Neural cell (in vitro differentiated cells): ENCODE measurements around the gene DGKZ. TPM values are rescaled to one million over a fixed set of nuclear protein-coding genes. Genes with fewer than 3 reads are reported as not detected.

Experiments
- H2AFZ ChIP-seq: fragments of 200-600, 300-800 bp; sonication (generic), shearing (Covaris generic); 2 replicates; pipeline ENCODE4 v1.6.0; 2014; ENCODE audit warnings: low read depth, mild to moderate bottlenecking, antibody characterized with exemption, low read length, moderate library complexity
- H3F3A ChIP-seq: fragments of 200-600 bp; shearing (Covaris generic); 2 replicates; pipeline ENCODE4 v1.6.1; 2016; ENCODE audit warnings: mild to moderate bottlenecking, moderate library complexity, mixed read lengths, antibody characterized with exemption, low read length; ENCODE audit not compliant: insufficient read depth, poor library complexity, severe bottlenecking
- H3K27ac ChIP-seq: fragments of 200-600, 300-800 bp; sonication (generic), shearing (Covaris generic); 2 replicates; pipeline ENCODE4 v1.5.1; 2014; ENCODE audit warnings: mild to moderate bottlenecking, low read length, moderate library complexity
- H3K27me3 ChIP-seq: fragments of 300-800, 200-600 bp; sonication (generic), shearing (Covaris generic); 2 replicates; pipeline ENCODE4 v1.6.0; 2014; ENCODE audit warnings: mild to moderate bottlenecking, low read depth, low read length, moderate library complexity; ENCODE audit not compliant: insufficient read depth
- H3K36me3 ChIP-seq: fragments of 300-800, 200-600 bp; sonication (generic), shearing (Covaris generic); 2 replicates; pipeline ENCODE4 v1.5.1; 2014; ENCODE audit warnings: mild to moderate bottlenecking, antibody characterized with exemption, low read length, moderate library complexity; ENCODE audit not compliant: insufficient read depth
- H3K4me2 ChIP-seq: fragments of 300-800, 200-600 bp; sonication (generic), shearing (Covaris generic); 2 replicates; pipeline ENCODE4 v1.6.0; 2014; ENCODE audit warnings: mild to moderate bottlenecking, low read length
- H3K4me3 ChIP-seq: fragments of 300-800, 200-600 bp; sonication (generic), shearing (Covaris generic); 2 replicates; pipeline ENCODE4 v1.5.1; 2014; ENCODE audit warnings: mild to moderate bottlenecking, low read length, moderate library complexity
- H3K79me2 ChIP-seq: fragments of 200-600 bp; shearing (Covaris generic); replicated peaks from 2 replicates; pipeline ENCODE4 v1.6.0; 2014; ENCODE audit warnings: mild to moderate bottlenecking, low read length, moderate library complexity; ENCODE audit not compliant: insufficient read depth
- H3K9ac ChIP-seq: fragments of 300-800, 200-600 bp; sonication (generic), shearing (Covaris generic); 2 replicates; pipeline ENCODE4 v1.6.1; 2016; ENCODE audit warnings: mild to moderate bottlenecking, low read length, mixed read lengths
- H3K9me2 ChIP-seq: fragments of 200-600 bp; shearing (Covaris generic); 2 replicates; pipeline ENCODE4 v1.6.1; 2016; ENCODE audit warnings: mild to moderate bottlenecking, low read length, mixed read lengths; ENCODE audit not compliant: insufficient read depth
- H3K9me3 ChIP-seq: fragments of 200-600, 300-800 bp; sonication (generic), shearing (Covaris generic); 2 replicates; pipeline ENCODE4 v1.6.1; 2016; ENCODE audit warnings: mild to moderate bottlenecking, mixed run types, low read length, moderate library complexity, mixed read lengths
- H4K20me1 ChIP-seq: fragments of 200-600 bp; shearing (Covaris generic); 2 replicates; pipeline ENCODE4 v1.6.1; 2016; ENCODE audit warnings: mild to moderate bottlenecking, mixed run types; ENCODE audit not compliant: insufficient read depth
- CTCF ChIP-seq: fragments of 450-650 bp; IDR thresholded peaks from 2 replicates; pipeline ENCODE4 v1.5.1; 2014; ENCODE audit warnings: antibody characterized with exemption, mild to moderate bottlenecking, moderate library complexity; ENCODE audit not compliant: poor library complexity, severe bottlenecking
- EP300 ChIP-seq: fragments of 450-650 bp; conservative IDR thresholded peaks from 2 replicates; pipeline ENCODE4 v1.6.1; 2014; ENCODE audit warnings: antibody characterized with exemption, mild to moderate bottlenecking, moderate library complexity; ENCODE audit not compliant: poor library complexity, severe bottlenecking
- EZH2 ChIP-seq: fragments of 200-600, 300-800 bp; shearing (Covaris generic), sonication (generic); IDR thresholded peaks from 2 replicates; pipeline ENCODE4 v1.6.1; 2014; ENCODE audit warnings: antibody characterized with exemption, low read length, borderline replicate concordance, mild to moderate bottlenecking; ENCODE audit not compliant: insufficient read depth, poor library complexity, severe bottlenecking
- MXI1 ChIP-seq: fragments of 450-650 bp; conservative IDR thresholded peaks from 2 replicates; pipeline ENCODE4 v1.6.1; 2014; ENCODE audit warnings: antibody characterized with exemption, mild to moderate bottlenecking; ENCODE audit not compliant: poor library complexity, severe bottlenecking
- POLR2AphosphoS5 ChIP-seq: IDR thresholded peaks from 2 replicates; pipeline ENCODE4 v1.6.1; 2012
- RAD21 ChIP-seq: fragments of 450-650 bp; conservative IDR thresholded peaks from 2 replicates; pipeline ENCODE4 v1.6.1; 2014; ENCODE audit warnings: antibody characterized with exemption, mild to moderate bottlenecking, moderate library complexity
- REST ChIP-seq: IDR thresholded peaks from 2 replicates; pipeline ENCODE4 v1.6.1; 2012; ENCODE audit warnings: borderline replicate concordance
- SMC3 ChIP-seq: fragments of 450-650 bp; conservative IDR thresholded peaks from 2 replicates; pipeline ENCODE4 v1.6.1; 2014; ENCODE audit warnings: antibody characterized with exemption, mild to moderate bottlenecking, moderate library complexity; ENCODE audit not compliant: poor library complexity
- TAF1 ChIP-seq: IDR thresholded peaks from 2 replicates; pipeline ENCODE4 v1.6.1; 2012; ENCODE audit warnings: low read depth
- polyA plus RNA-seq: library from polyadenylated mRNA; depleted of rRNA; stranded (reverse); fragments of >200 nt; gene quantifications from 2 replicates; pipeline ENCODE4 v1.2.3, GENCODE V29; 2014

DGKZ gene
- polyA plus RNA-seq, 1 donor from 2014 or later, result 55.7 TPM

- Histone ChIP-seq H2AFZ (no peak overlapping the region), H3K4me3 (peak overlapping the region; percentile 58)
- TF ChIP-seq EZH2 (no peak), MXI1 (no peak), SMC3 (no peak), EP300 (no peak), RAD21 (no peak), TAF1 (no peak), REST (no peak)
Observed at GRCh38 chr11:46380340-46381047, 33.2 kb downstream of the DGKZ start.

GRCh38 chr11:46381048-46381818 is 34.0 kb downstream of the DGKZ start, which contains the start of gene MDK:
Gene MDK (plus strand): TSS chr11:46381669. CDS start chr11:46382058, 389 bp downstream.
- H3K4me3 ChIP-seq, result peak within 1 kb of the TSS; percentile 73
- H3K36me3 ChIP-seq, result no peaks in the 10 kb centered on the region
- no peaks in the 10 kb centered on the region for H4K20me1 ChIP-seq
- peak within 1 kb of the TSS; percentile 39 for H3K4me2 ChIP-seq
- H3K9ac ChIP-seq, result peak within 1 kb of the TSS; percentile 74
- no peak within 1 kb of the TSS for H2AFZ ChIP-seq
- no peak for TF ChIP-seq REST
- TF ChIP-seq CTCF, result no peak
- no peak for TF ChIP-seq RAD21
- no peak for TF ChIP-seq SMC3
- TF ChIP-seq TAF1, result no peak
- no peak for TF ChIP-seq POLR2AphosphoS5
- no peak for TF ChIP-seq EZH2
- peaks cover 14% of the 10 kb centered on the region for H3K79me2 ChIP-seq
- no peaks in the 10 kb centered on the region for H3K9me2 ChIP-seq
- no peaks in the 10 kb centered on the region for H3K27me3 ChIP-seq
- H3K27ac ChIP-seq, result peak within 1 kb of the TSS; percentile 47
- no peaks in the 10 kb centered on the region for H3F3A ChIP-seq
- H3K9me3 ChIP-seq, result no peaks in the 10 kb centered on the region

More at GRCh38 chr11:46380340-46381047, 33.2 kb downstream of the DGKZ start:
- Histone ChIP-seq H3K9me2 (no peaks in the 10 kb centered on the region), H3K79me2 (peaks cover 14% of the 10 kb centered on the region), H3K9me3 (no peaks in the 10 kb centered on the region), H3K27ac (no peak overlapping the region), H4K20me1 (no peaks in the 10 kb centered on the region), H3F3A (no peaks in the 10 kb centered on the region), H3K4me2 (no peak overlapping the region), H3K27me3 (no peaks in the 10 kb centered on the region), H3K36me3 (no peaks in the 10 kb centered on the region), H3K9ac (peak overlapping the region; percentile 54)
